Erythroblast (primary cell): ENCODE measurements around the gene PTPN23.
"Not testable (repeated sequence)": the region's sequence is repeated elsewhere in the genome, so short reads cannot be mapped to it uniquely, and the experiment has no call there.

ENCODE experiments used
- GATA1 ChIP-seq: IDR thresholded peaks from 2 replicates; pipeline ENCODE4 v1.6.1; 2011; ENCODE audit warnings: low read depth, mild to moderate bottlenecking, control low read depth, low read length, moderate library complexity
- POLR2A ChIP-seq: IDR thresholded peaks from 2 replicates; pipeline ENCODE4 v1.6.1; 2011; ENCODE audit warnings: mild to moderate bottlenecking, low read length

GRCh38 chr3:47459534-47460085 lies 78.8 kb downstream of the PTPN23 start:
- TF ChIP-seq POLR2A, GATA1: not testable (repeated sequence)
